ENCODE data around the gene TBRG4. TPM values are rescaled to one million over a fixed set of nuclear protein-coding genes. Genes with fewer than 3 reads are reported as not detected.
"Not testable (repeated sequence)": the region's sequence is repeated elsewhere in the genome, so short reads cannot be mapped to it uniquely, and the experiment has no call there.

TBRG4 gene
- 10 to 100 TPM; 31.4 to 44.2 (median 37.5) TPM for polyA plus RNA-seq (ENCODE audit: insufficient read length in 10 of 10)
- long read RNA-seq, donor 1, partial matches to known transcripts: 0 of 6 reads
- long read RNA-seq, donor 1, other reads (novel, unspliced or antisense): 0 of 6 reads
- long read RNA-seq, donor 2, transcript TBRG4-201 (11 exons, 2,243 nt): major isoform, 5 of 6 reads
- long read RNA-seq, donor 2, partial matches to known transcripts: 0 of 6 reads
- long read RNA-seq, donor 2, other reads (novel, unspliced or antisense): 0 of 6 reads
- long read RNA-seq, donor 3: 0 reads
- long read RNA-seq, donor 4, partial matches to known transcripts: 0 of 4 reads
- long read RNA-seq, donor 4, other reads (novel, unspliced or antisense): 0 of 4 reads
- long read RNA-seq, donor 5, partial matches to known transcripts: 0 of 8 reads
- long read RNA-seq, donor 5, other reads (novel, unspliced or antisense): 0 of 8 reads
- long read RNA-seq, donor 6, partial matches to known transcripts: 7 of 14 reads
- long read RNA-seq, donor 6, other reads (novel, unspliced or antisense): 0 of 14 reads
- long read RNA-seq, donor 7, partial matches to known transcripts: 0 of 5 reads
- long read RNA-seq, donor 7, other reads (novel, unspliced or antisense): 0 of 5 reads
- long read RNA-seq, donor 8, partial matches to known transcripts: 0 of 3 reads
- long read RNA-seq, donor 8, other reads (novel, unspliced or antisense): 0 of 3 reads
- long read RNA-seq, donor 9, partial matches to known transcripts: 0 of 3 reads
- long read RNA-seq, donor 9, other reads (novel, unspliced or antisense): 0 of 3 reads

- DNase-seq: peak; percentile 95 to 99 (median 97)
Observed at GRCh38 chr7:45111298-45112223, at the start of gene TBRG4. Gene TBRG4 (minus strand): TSS chr7:45111697. CDS start chr7:45109237, 2,460 bp downstream.

DNA sequence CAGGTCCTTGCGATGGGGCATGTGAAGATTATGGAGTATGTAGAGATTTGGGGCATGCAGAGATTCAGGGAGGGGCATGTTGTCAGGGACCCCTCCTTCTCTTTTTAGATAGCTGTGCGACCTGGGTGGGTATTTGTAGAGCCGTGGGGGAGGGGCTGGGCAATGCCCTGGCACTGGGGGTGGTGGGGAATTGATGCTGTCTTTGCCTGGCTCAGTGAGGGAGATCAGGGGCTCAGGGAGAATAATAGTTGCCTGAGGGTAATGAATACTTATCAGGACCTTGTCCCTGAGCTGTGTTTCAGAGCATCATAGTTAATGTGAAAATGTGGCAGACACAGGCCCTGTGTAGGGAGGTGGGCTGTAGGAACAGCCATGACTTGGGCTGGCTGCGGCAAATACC, 49.6 kb upstream of the TBRG4 start:
- DNase-seq: no peak

DNA sequence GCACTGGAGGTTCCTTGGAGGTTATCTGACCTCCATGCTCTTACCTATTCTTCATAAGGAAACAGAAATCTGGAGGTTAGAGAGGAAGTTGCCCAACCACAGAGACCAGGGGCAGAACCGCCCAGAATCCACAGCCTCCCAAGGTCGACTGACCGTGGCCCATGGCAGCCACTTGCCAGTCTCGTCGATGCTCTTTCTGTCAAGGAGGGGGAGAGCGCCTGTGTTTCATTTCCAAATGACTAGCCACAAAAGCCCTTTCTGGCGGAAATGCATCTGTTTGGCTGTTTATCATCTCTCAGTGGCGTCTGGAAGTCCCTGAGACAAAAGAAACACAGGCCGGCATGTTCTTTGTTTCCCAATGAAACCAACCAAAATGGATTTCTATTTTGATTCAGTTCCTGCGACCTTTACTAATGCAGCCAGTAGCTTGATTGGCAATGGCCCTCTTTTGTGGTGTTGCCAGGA, 49.0 kb upstream of the TBRG4 start:
- DNase-seq: no peak

GRCh38 chr7:45159296-45159695, 47.8 kb upstream of the TBRG4 start:
- no peak for DNase-seq

- no peak for DNase-seq
Observed at GRCh38 chr7:45158471-45158870, 47.0 kb upstream of the TBRG4 start.

DNA sequence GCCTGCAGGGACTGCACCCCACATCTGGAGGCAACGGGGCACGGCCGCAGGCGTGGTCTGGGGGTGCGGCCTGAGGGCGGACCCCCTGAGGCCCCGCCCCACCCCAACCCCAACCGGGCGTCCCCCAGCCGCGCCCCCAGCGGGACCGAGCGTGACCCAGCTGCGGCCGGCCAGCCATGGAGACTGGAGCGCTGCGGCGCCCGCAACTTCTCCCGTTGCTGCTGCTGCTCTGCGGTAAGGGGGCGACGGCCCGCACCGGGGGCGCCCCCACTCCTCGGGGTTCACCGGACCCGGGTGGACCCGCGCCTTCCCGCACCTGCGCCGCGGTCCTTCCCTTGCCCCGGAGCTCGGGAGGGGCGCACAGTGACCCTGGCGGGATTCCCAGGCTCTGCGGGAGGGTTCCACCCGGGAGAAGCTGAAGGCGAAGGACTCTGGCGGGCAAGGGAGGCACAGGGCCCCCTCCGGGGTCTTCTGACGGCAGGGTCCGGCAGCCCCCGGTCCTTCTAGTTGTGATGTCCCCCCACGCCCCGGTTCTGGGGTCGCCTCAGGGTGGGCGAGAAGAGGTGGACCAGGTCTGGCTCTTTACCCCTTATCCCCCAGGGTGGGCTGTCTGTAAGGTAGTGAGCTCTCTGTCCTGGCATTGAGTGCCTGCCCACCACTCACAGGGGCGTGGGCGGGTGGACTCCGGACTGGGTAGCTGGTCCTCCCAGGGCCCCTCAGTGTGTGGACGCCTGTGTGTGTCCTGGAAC, 46.3 kb upstream of the TBRG4 start, which contains the start of gene RAMP3:
Gene RAMP3, plus strand, starts transcription at position 139 of the 749 bp plus-strand sequence. Its CDS starts 38 bp downstream, at position 177.
- DNase-seq: peak in 1 of 3 donors; percentile 27

- no peak for DNase-seq
Observed at GRCh38 chr7:45157286-45157652, 45.8 kb upstream of the TBRG4 start.

GRCh38 chr7:45156516-45157272, 45.2 kb upstream of the TBRG4 start:
- no peak for DNase-seq

- no peak for DNase-seq
Observed at GRCh38 chr7:45155941-45156340, 44.4 kb upstream of the TBRG4 start.

DNA sequence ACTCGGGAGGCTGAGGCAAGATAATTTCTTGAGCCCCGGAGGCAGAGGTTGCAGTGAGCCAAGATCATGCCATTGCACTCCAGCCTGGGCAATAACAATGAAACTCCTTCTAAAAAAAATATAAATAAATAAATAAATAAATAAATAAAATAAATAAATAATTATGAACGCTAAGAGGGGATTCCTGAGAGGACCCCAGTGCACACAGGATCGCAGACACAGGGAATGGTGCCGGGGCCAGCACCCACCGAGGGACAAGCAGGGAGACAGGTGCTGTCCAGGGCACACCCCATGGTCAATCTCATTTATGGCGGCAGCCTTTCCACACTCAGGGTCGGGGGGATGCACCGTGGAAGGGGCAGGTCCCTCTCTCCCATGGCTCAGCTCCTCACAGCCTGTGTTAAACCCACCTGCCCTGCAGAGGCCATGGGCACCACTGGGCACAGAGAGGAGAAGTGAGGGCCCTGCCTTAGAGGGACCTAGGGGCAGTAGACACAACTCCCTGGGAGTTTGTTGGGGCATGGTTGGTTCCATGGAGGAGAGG, 43.9 kb upstream of the TBRG4 start:
- DNase-seq: no peak

GRCh38 chr7:45153861-45154260, 42.4 kb upstream of the TBRG4 start:
- DNase-seq: not testable (repeated sequence)

DNA sequence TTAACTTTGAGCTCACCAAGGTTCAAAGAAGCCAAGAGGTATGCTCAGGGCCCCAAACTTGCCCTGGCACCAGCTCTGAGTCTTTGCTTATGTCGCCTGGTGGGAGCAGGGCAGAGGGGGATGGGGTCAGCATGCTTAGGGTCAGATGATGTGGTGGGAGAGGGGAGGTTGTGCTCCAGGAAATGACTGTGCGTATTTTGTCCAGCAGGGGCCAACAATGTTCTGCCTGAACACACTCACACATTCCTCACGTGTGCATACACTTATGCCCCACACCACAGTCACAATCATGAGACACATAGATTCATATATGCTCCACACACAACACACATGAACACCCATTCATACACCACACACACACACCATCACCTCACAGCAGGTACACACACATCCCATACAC, 41.7 kb upstream of the TBRG4 start:
- no peak for DNase-seq

GRCh38 chr7:45151967-45152366, 40.5 kb upstream of the TBRG4 start:
- DNase-seq: no peak

- DNase-seq: no peak
Observed at GRCh38 chr7:45151131-45151684, 39.7 kb upstream of the TBRG4 start.

DNA sequence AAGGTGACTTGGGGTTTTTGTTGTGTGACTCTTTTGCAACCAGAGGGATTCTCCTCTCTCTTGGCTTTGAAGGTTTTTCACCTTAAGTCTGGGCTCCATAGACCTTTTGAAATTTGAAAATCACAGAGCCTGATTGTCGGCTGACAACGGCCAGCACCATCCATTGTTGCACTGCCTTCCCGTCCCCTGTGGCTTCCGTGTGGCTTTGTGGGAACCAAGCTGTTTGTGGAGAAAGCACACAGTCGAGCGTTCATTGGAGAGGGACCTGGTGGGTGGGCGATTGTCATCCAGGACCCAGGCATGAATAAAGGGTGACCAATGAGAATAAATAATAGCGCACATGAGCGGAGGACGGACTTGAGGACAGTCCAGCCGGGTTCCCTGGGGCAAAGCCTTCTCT, 38.7 kb upstream of the TBRG4 start:
- no peak for DNase-seq

DNA sequence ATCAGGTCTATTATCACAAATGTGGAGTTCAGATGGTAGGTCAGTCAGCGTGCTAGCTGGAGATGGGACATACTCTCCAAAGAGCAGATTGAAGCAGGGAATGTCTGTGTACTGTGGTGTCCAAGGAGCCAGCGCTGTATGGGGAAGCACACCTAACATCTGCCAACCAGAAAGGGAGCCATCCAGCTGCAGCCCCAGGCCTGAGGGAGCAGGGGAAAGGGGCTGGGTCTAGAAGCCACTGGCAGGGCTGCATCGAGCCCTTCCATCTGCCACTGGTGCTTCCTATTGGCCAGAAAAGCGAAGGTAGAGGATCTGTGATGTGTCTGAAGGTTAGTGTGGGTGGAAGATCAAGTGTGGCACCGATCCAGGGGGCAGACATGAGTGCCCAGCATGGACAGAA, 38.1 kb upstream of the TBRG4 start:
- no peak for DNase-seq

DNA sequence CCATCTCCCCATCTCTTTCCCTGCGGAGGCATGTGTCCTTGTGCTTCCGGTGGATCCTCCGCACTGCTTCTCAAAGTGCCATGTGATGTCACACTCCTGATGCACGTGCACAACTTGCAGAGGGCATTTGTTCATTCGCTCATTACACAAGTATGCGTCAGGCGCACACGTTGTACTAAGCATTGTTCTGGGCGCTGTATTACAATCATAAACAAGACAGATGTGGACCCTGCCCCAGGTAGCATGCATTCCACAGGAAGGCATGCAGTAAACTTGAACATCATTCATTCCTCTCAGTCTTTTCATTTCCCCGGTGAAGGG, 37.1 kb upstream of the TBRG4 start:
- DNase-seq: no peak

GRCh38 chr7:45147858-45148652, 36.6 kb upstream of the TBRG4 start:
- DNase-seq: no peak
